Adipocyte (in vitro differentiated cells): Measurements from ENCODE around the gene SH3RF3.

Experiments used
- DNase-seq: peaks from one replicate; pipeline ENCODE4 v3.0.0-alpha.2; 2015; ENCODE audit warnings: low read depth
- H3K27me3 ChIP-seq: replicated peaks from 2 replicates; pipeline ENCODE4 v1.7.0; 2013; ENCODE audit warnings: mild to moderate bottlenecking, low read length, moderate library complexity; ENCODE audit not compliant: control insufficient read depth, insufficient read depth
- H3K36me3 ChIP-seq: 2 replicates; pipeline ENCODE4 v1.7.0; 2013; ENCODE audit warnings: low read length, mild to moderate bottlenecking, moderate library complexity; ENCODE audit not compliant: control insufficient read depth, insufficient read depth, severe bottlenecking
- H3K4me1 ChIP-seq: 2 replicates; pipeline ENCODE4 v1.7.0; 2013; ENCODE audit warnings: mild to moderate bottlenecking, low read length, moderate library complexity; ENCODE audit not compliant: control insufficient read depth, insufficient read depth
- H3K4me3 ChIP-seq: 2 replicates; pipeline ENCODE4 v1.7.0; 2013; ENCODE audit warnings: mild to moderate bottlenecking, low read length, moderate library complexity
- H3K9ac ChIP-seq: 2 replicates; pipeline ENCODE4 v1.7.0; 2013; ENCODE audit warnings: mild to moderate bottlenecking, low read length, moderate library complexity
- H3K9me3 ChIP-seq: 2 replicates; pipeline ENCODE4 v1.7.0; 2013; ENCODE audit warnings: mild to moderate bottlenecking, low read length, moderate library complexity; ENCODE audit not compliant: control insufficient read depth

Gene SH3RF3

GRCh38 chr2:109467701-109468100, 338.7 kb downstream of the SH3RF3 start:
- no peaks in the 10 kb centered on the region for H3K27me3 ChIP-seq
- H3K36me3 ChIP-seq = peaks cover 12% of the 10 kb centered on the region
- H3K9ac ChIP-seq = no peak overlapping the region
- no peaks in the 10 kb centered on the region for H3K9me3 ChIP-seq
- H3K4me3 ChIP-seq = no peak overlapping the region
- DNase-seq = no peak
- H3K4me1 ChIP-seq = peaks cover 9% of the 10 kb centered on the region

GRCh38 chr2:109468893-109469292, 339.9 kb downstream of the SH3RF3 start:
- Histone ChIP-seq H3K4me1 (peaks cover 9% of the 10 kb centered on the region), H3K27me3 (no peaks in the 10 kb centered on the region), H3K9ac (no peak overlapping the region), H3K4me3 (no peak overlapping the region), H3K9me3 (no peaks in the 10 kb centered on the region), H3K36me3 (peaks cover 8% of the 10 kb centered on the region)
- no peak for DNase-seq

- Histone ChIP-seq H3K27me3 (no peaks in the 10 kb centered on the region), H3K9ac (no peak overlapping the region), H3K4me3 (no peak overlapping the region), H3K4me1 (peaks cover 20% of the 10 kb centered on the region), H3K9me3 (no peaks in the 10 kb centered on the region), H3K36me3 (peaks cover 5% of the 10 kb centered on the region)
- DNase-seq = no peak
Observed at GRCh38 chr2:109471658-109472057, 342.7 kb downstream of the SH3RF3 start.

- Histone ChIP-seq H3K9me3 (no peaks in the 10 kb centered on the region), H3K9ac (no peak overlapping the region), H3K4me3 (no peak overlapping the region), H3K27me3 (no peaks in the 10 kb centered on the region), H3K4me1 (peaks cover 12% of the 10 kb centered on the region), H3K36me3 (peaks cover 5% of the 10 kb centered on the region)
- DNase-seq = no peak
Observed at GRCh38 chr2:109472331-109472959, 343.4 kb downstream of the SH3RF3 start.

GRCh38 chr2:109472974-109473373, 344.0 kb downstream of the SH3RF3 start:
- H3K9me3 ChIP-seq = no peaks in the 10 kb centered on the region
- peaks cover 12% of the 10 kb centered on the region for H3K4me1 ChIP-seq
- no peak for DNase-seq
- H3K36me3 ChIP-seq = peaks cover 3% of the 10 kb centered on the region
- no peak overlapping the region for H3K4me3 ChIP-seq
- H3K27me3 ChIP-seq = no peaks in the 10 kb centered on the region
- no peak overlapping the region for H3K9ac ChIP-seq

GRCh38 chr2:109473616-109474318, 344.8 kb downstream of the SH3RF3 start:
- Histone ChIP-seq H3K27me3 (no peaks in the 10 kb centered on the region), H3K4me3 (no peak overlapping the region), H3K36me3 (no peaks in the 10 kb centered on the region), H3K4me1 (peaks cover 12% of the 10 kb centered on the region), H3K9ac (no peak overlapping the region), H3K9me3 (no peaks in the 10 kb centered on the region)
- DNase-seq = no peak

- no peak for DNase-seq
- Histone ChIP-seq H3K9me3 (no peaks in the 10 kb centered on the region), H3K9ac (no peak overlapping the region), H3K27me3 (no peaks in the 10 kb centered on the region), H3K4me3 (no peak overlapping the region), H3K4me1 (peaks cover 12% of the 10 kb centered on the region), H3K36me3 (peaks cover under 1% of the 10 kb centered on the region)
Observed at GRCh38 chr2:109474319-109474825, 345.4 kb downstream of the SH3RF3 start.

- H3K36me3 ChIP-seq = peaks cover 6% of the 10 kb centered on the region
- no peak overlapping the region for H3K4me3 ChIP-seq
- no peaks in the 10 kb centered on the region for H3K9me3 ChIP-seq
- peaks cover 12% of the 10 kb centered on the region for H3K4me1 ChIP-seq
- peak; percentile 58 for DNase-seq
- H3K27me3 ChIP-seq = no peaks in the 10 kb centered on the region
- peak overlapping the region; percentile 34 for H3K9ac ChIP-seq
Observed at GRCh38 chr2:109475531-109476210, 346.7 kb downstream of the SH3RF3 start.

- no peak overlapping the region for H3K4me3 ChIP-seq
- DNase-seq = no peak
- peaks cover 12% of the 10 kb centered on the region for H3K4me1 ChIP-seq
- H3K9me3 ChIP-seq = no peaks in the 10 kb centered on the region
- no peaks in the 10 kb centered on the region for H3K27me3 ChIP-seq
- H3K36me3 ChIP-seq = peaks cover 6% of the 10 kb centered on the region
- no peak overlapping the region for H3K9ac ChIP-seq
Observed at GRCh38 chr2:109476641-109477441, 347.8 kb downstream of the SH3RF3 start.

- no peak overlapping the region for H3K9ac ChIP-seq
- H3K27me3 ChIP-seq = no peaks in the 10 kb centered on the region
- H3K4me1 ChIP-seq = peaks cover 19% of the 10 kb centered on the region
- peaks cover 6% of the 10 kb centered on the region for H3K36me3 ChIP-seq
- no peaks in the 10 kb centered on the region for H3K9me3 ChIP-seq
- H3K4me3 ChIP-seq = no peak overlapping the region
- DNase-seq = no peak
Observed at GRCh38 chr2:109478906-109479493, 350.0 kb downstream of the SH3RF3 start.
